ENCODE results near the gene PCED1A. TPM values are rescaled to one million over a fixed set of nuclear protein-coding genes. Genes with fewer than 3 reads are reported as not detected.

PCED1A gene
- total RNA-seq, 1 experiment from 2014 or later = 29.3 TPM

Other genes with a start within 250 kb of the PCED1A start
- gene NOP56, start 188.0 kb downstream of the PCED1A start, total RNA-seq (2014; rRNA removed; shearing (Covaris generic)) = 493 and 581 TPM in 2 replicates
- 187 and 197 TPM in 2 replicates for gene IDH3B, start 176.4 kb downstream of the PCED1A start, total RNA-seq (2014; rRNA removed; shearing (Covaris generic))
- not detected in 2 replicates for gene EBF4, start 147.9 kb downstream of the PCED1A start, total RNA-seq (2014; rRNA removed; shearing (Covaris generic))
- not detected in 2 replicates for gene CPXM1, start 40.0 kb downstream of the PCED1A start, total RNA-seq (2014; rRNA removed; shearing (Covaris generic))
- gene C20orf141, start 25.7 kb downstream of the PCED1A start, total RNA-seq (2014; rRNA removed; shearing (Covaris generic)) = 0.50 TPM in 1 of 2 replicates, not detected in the other
- gene TMEM239, start 24.3 kb downstream of the PCED1A start, total RNA-seq (2014; rRNA removed; shearing (Covaris generic)) = not detected in 2 replicates
- gene VPS16, start 90 bp upstream of the PCED1A start, total RNA-seq (2014; rRNA removed; shearing (Covaris generic)) = 32.6 TPM in 2 replicates
- 25.2 and 36.5 TPM in 2 replicates for gene PTPRA, start 32.8 kb upstream of the PCED1A start, total RNA-seq (2014; rRNA removed; shearing (Covaris generic))
- 0.17 TPM in 1 of 2 replicates, not detected in the other for gene GNRH2, start 203.0 kb upstream of the PCED1A start, total RNA-seq (2014; rRNA removed; shearing (Covaris generic))
- 179 and 213 TPM in 2 replicates for gene MRPS26, start 205.4 kb upstream of the PCED1A start, total RNA-seq (2014; rRNA removed; shearing (Covaris generic))
- not detected in 2 replicates for gene OXT, start 231.0 kb upstream of the PCED1A start, total RNA-seq (2014; rRNA removed; shearing (Covaris generic))
- gene AVP, start 244.1 kb upstream of the PCED1A start, total RNA-seq (2014; rRNA removed; shearing (Covaris generic)) = not detected in 2 replicates